HG02938 (cell line): Measurements from ENCODE around the gene PAX7.
"Not testable (repeated sequence)": the region's sequence is repeated elsewhere in the genome, so short reads cannot be mapped to it uniquely, and the experiment has no call there.

Experiments used
- ATAC-seq: cut with Tn5 transposase; IDR thresholded peaks from one replicate; pipeline ENCODE4 v1.9.1; 2021; ENCODE audit warnings: mild to moderate bottlenecking, moderate library complexity; ENCODE audit not compliant: unreplicated experiment

Gene PAX7

GRCh38 chr1:18724801-18725200 is 94.2 kb downstream of the PAX7 start:
- ATAC-seq = no peak

GRCh38 chr1:18725231-18725895 is 94.7 kb downstream of the PAX7 start:
- ATAC-seq = no peak

GRCh38 chr1:18726368-18726767 is 95.7 kb downstream of the PAX7 start:
- ATAC-seq = no peak

- ATAC-seq = no peak
Observed at GRCh38 chr1:18727956-18728355, 97.3 kb downstream of the PAX7 start.

GRCh38 chr1:18730321-18730720 is 99.7 kb downstream of the PAX7 start:
- ATAC-seq = no peak

GRCh38 chr1:18731148-18731547 is 100.5 kb downstream of the PAX7 start:
- no peak for ATAC-seq

- no peak for ATAC-seq
Observed at GRCh38 chr1:18731591-18732235, 101.1 kb downstream of the PAX7 start.

GRCh38 chr1:18732686-18733085 is 102.0 kb downstream of the PAX7 start:
- no peak for ATAC-seq

- ATAC-seq = no peak
Observed at GRCh38 chr1:18734001-18734400, 103.4 kb downstream of the PAX7 start.

- no peak for ATAC-seq
Observed at GRCh38 chr1:18734461-18735223, 104.0 kb downstream of the PAX7 start.

GRCh38 chr1:18735224-18735997 is 104.8 kb downstream of the PAX7 start:
- no peak for ATAC-seq

GRCh38 chr1:18736958-18737357 is 106.3 kb downstream of the PAX7 start:
- ATAC-seq = no peak

GRCh38 chr1:18738126-18738525 is 107.5 kb downstream of the PAX7 start:
- ATAC-seq = no peak

- ATAC-seq = no peak
Observed at GRCh38 chr1:18738617-18739016, 108.0 kb downstream of the PAX7 start.

- no peak for ATAC-seq
Observed at GRCh38 chr1:18739408-18739807, 108.8 kb downstream of the PAX7 start.

- no peak for ATAC-seq
Observed at GRCh38 chr1:18739897-18740296, 109.3 kb downstream of the PAX7 start.

- no peak for ATAC-seq
Observed at GRCh38 chr1:18740617-18741016, 110.0 kb downstream of the PAX7 start.

GRCh38 chr1:18743233-18743632 is 112.6 kb downstream of the PAX7 start:
- ATAC-seq = no peak

- ATAC-seq = not testable (repeated sequence)
Observed at GRCh38 chr1:18744381-18744780, 113.7 kb downstream of the PAX7 start.

GRCh38 chr1:18746981-18747380 is 116.3 kb downstream of the PAX7 start:
- ATAC-seq = no peak

- ATAC-seq = no peak
Observed at GRCh38 chr1:18747671-18748070, 117.0 kb downstream of the PAX7 start.
